SK-N-SH treated with all-trans-retinoic acid at 6 μM for 48 hours (cell line): ENCODE results near the gene ODAD2.

Source experiments
- ARNTL ChIP-seq: fragments of 450-650 bp; formaldehyde crosslinking; IDR thresholded peaks from 2 replicates; pipeline ENCODE4 v1.5.0; 2020; ENCODE audit warnings: low read depth, mild to moderate bottlenecking, moderate library complexity, borderline replicate concordance
- ESRRG ChIP-seq: fragments of 250-450 bp; sonication (Bioruptor Pico); IDR thresholded peaks from 2 replicates; pipeline ENCODE4 v1.6.1; 2021; ENCODE audit warnings: mild to moderate bottlenecking
- ISL1 ChIP-seq: fragments of 250-450 bp; sonication (Bioruptor Pico); IDR thresholded peaks from 2 replicates; pipeline ENCODE4 v2.1.2; 2022; ENCODE audit warnings: mild to moderate bottlenecking, moderate library complexity
- ZFP30 ChIP-seq: fragments of 450-650 bp; formaldehyde crosslinking; IDR thresholded peaks from 2 replicates; pipeline ENCODE4 v1.5.0; 2022; ENCODE audit warnings: mild to moderate bottlenecking, moderate library complexity
- TF ChIP-seq, protein P1 (sequence below): fragments of 250-450 bp; sonication (Bioruptor Pico); IDR thresholded peaks from 2 replicates; pipeline ENCODE4 v1.8.0; 2020; ENCODE audit warnings: mild to moderate bottlenecking, moderate library complexity, borderline replicate concordance
- TF ChIP-seq, protein P2 (sequence below): fragments of 250-450 bp; sonication (Bioruptor Pico); IDR thresholded peaks from 2 replicates; pipeline ENCODE4 v1.5.1; 2020; ENCODE audit warnings: low read depth, mild to moderate bottlenecking, moderate library complexity

DNA sequence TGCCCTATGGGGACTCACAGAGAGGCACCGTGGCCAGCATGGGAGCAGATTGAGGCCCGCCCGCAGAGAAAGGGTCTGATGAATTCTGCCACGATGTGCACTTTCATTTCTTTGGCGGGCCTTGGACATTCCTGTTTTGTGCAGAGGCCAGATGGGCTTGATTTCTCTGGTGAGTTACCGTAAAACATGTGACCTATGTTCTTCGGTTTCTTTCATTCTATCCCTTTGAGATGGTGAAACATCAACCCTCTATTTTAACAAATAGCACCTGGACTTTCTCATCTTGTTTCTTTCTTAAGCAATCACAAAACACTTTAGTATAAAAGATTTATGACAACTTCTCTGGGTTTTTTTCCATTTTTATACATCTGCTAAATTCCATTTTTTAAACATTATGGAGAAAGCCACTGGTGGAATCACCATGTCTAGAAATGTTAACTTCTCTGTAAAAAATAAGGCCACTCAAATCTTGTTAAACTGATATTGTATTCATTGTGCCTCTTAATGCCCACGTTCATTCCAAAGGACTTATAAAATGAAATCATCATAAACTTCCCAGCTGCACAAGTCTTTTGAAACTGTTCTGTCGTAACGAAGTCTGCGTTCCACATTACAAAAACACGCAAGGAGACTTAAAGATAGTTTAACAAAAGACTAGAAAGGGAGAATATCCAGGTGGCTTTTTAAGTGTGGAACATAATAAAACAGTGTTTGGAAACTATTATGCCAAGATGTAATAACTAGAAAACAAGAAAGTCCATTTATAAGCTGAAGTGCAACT lies 21.4 kb upstream of the ODAD2 start:
- TF ChIP-seq, protein P1, sequence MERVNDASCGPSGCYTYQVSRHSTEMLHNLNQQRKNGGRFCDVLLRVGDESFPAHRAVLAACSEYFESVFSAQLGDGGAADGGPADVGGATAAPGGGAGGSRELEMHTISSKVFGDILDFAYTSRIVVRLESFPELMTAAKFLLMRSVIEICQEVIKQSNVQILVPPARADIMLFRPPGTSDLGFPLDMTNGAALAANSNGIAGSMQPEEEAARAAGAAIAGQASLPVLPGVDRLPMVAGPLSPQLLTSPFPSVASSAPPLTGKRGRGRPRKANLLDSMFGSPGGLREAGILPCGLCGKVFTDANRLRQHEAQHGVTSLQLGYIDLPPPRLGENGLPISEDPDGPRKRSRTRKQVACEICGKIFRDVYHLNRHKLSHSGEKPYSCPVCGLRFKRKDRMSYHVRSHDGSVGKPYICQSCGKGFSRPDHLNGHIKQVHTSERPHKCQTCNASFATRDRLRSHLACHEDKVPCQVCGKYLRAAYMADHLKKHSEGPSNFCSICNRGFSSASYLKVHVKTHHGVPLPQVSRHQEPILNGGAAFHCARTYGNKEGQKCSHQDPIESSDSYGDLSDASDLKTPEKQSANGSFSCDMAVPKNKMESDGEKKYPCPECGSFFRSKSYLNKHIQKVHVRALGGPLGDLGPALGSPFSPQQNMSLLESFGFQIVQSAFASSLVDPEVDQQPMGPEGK (CRISPR knock-in tag): no peak
- TF ChIP-seq ESRRG (CRISPR knock-in tag) (no peak), ZFP30 (CRISPR knock-in tag) (no peak), ARNTL (CRISPR knock-in tag) (no peak), ISL1 (CRISPR knock-in tag) (no peak)
- TF ChIP-seq, protein P2, sequence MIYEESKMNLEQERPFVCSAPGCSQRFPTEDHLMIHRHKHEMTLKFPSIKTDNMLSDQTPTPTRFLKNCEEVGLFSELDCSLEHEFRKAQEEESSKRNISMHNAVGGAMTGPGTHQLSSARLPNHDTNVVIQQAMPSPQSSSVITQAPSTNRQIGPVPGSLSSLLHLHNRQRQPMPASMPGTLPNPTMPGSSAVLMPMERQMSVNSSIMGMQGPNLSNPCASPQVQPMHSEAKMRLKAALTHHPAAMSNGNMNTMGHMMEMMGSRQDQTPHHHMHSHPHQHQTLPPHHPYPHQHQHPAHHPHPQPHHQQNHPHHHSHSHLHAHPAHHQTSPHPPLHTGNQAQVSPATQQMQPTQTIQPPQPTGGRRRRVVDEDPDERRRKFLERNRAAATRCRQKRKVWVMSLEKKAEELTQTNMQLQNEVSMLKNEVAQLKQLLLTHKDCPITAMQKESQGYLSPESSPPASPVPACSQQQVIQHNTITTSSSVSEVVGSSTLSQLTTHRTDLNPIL (CRISPR knock-in tag): no peak
